Measurements from ENCODE around the gene TBC1D21. TPM values are rescaled to one million over a fixed set of nuclear protein-coding genes. Genes with fewer than 3 reads are reported as not detected.

The TBC1D21 gene
- total and polyA plus RNA-seq, 12 donors = not detected

- intact Hi-C loops (cut with DNase I) = no loop called here
- H3K27ac ChIP-seq = no peak overlapping the region
- 61 to 72% methylated on average over 6 of the region's 6 CpGs for WGBS, 2 donors
- TF ChIP-seq CTCF (IDR thresholded peaks at IDR 0.05) = no peak
- peaks cover 0 to 8% (median 0%) of the 10 kb centered on the region in 11 donors for H3K9me3 ChIP-seq
- no peak overlapping the region for H3K4me3 ChIP-seq
- H3K4me1 ChIP-seq = peaks cover 0 to 5% (median 0%) of the 10 kb centered on the region in 9 donors
- no peaks in the 10 kb centered on the region for H3K36me3 ChIP-seq
- no peak for DNase-seq
- no peak for ATAC-seq
- peaks cover 0 to 4% (median 0%) of the 10 kb centered on the region in 7 donors for H3K27me3 ChIP-seq
Observed at GRCh38 chr15:73889053-73889761, 15.8 kb downstream of the TBC1D21 start.

DNA sequence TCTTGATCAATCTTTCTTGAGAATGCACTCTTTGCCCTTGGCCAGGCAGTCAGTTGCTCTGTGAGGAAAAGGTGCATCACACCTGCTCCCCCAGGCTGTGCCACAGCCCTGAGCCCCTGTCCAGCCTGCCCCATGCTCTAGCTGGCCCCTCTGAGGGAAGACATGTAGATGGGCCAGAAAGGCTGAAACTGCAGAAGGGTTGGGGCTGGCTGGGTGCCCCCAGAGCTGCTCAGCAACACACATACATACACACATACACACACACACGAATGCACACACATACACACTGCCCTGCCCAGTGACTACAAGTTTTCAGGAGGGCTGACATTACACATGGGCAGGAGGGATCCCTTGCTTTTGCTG, 16.4 kb downstream of the TBC1D21 start:
- 67 to 76% methylated on average over 1 of the region's 1 CpG for WGBS, 2 donors
- ATAC-seq (no peak), DNase-seq (no peak)
- no peaks in the 10 kb centered on the region for H3K36me3 ChIP-seq
- peaks cover 0 to 8% (median 0%) of the 10 kb centered on the region in 11 donors for H3K9me3 ChIP-seq
- intact Hi-C loops (cut with DNase I) = loop anchor here in 2 of 10 donors (10.0 kb wide), 1 partner anchor 75 kb away; no protein-coding TSS in a partner anchor
- peaks cover 0 to 4% (median 0%) of the 10 kb centered on the region in 7 donors for H3K27me3 ChIP-seq
- H3K4me1 ChIP-seq = peaks cover 0 to 5% (median 0%) of the 10 kb centered on the region in 9 donors
- TF ChIP-seq CTCF (IDR thresholded peaks at IDR 0.05) = no peak
- no peak overlapping the region for H3K27ac ChIP-seq
- H3K4me3 ChIP-seq = no peak overlapping the region

DNA sequence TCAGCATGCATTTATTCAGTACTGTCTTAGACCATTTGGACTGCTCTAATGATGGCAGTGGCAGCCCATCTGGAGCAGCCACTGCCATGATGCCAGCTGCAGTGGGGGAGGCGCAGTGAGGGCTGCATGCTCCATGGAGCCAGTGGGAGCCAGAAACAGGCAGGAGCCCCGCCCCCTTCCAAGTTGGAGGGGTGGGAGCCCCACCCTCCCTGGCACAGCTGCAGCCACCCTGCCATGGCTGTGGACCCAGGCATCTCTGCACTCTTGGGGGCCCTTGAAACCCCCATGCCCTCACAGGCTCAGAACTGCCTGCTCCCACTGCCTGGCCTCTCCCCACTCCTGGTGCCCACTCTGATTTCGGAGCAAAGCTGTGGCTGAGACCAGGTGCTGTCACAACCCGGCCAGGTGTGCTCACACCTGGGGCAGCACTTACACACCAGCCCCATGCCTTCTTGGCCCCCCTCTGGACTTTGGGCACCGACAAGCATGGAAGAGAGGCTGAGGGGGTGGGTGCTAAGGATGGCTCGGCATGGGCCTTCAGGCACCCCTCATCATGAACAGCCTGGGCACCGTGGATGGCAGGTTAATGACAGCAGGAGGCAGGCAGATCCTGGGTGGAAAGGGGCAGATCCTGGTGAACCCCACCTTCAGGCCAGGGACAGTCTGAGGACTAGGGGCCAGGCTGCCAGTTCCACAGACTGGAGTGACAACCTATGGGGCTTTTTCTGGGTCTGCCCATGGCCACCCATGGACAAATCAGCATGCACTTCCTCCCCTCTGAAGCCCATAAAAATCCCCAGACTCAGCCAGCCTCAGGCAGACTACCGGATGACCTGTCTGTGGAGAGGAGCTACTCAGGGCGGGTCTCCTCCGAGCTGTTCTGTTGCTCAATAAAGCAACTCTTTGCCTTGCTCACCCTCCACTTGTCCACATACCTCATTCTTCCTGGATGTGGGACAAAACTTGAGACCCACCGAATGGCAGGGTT, 18.3 kb downstream of the TBC1D21 start:
- no peak for TF ChIP-seq CTCF (IDR thresholded peaks at IDR 0.05)
- Histone ChIP-seq H3K9me3 (peaks cover 0 to 8% (median 0%) of the 10 kb centered on the region in 11 donors), H3K27ac (no peak overlapping the region), H3K27me3 (peaks cover 0 to 4% (median 0%) of the 10 kb centered on the region in 7 donors), H3K4me3 (no peak overlapping the region), H3K36me3 (no peaks in the 10 kb centered on the region), H3K4me1 (peaks cover 0 to 5% (median 0%) of the 10 kb centered on the region in 9 donors)
- DNase-seq = no peak
- ATAC-seq = no peak
- intact Hi-C loops (cut with DNase I) = loop anchor here in 2 of 10 donors (10.0 kb wide), 1 partner anchor 73 kb away; no protein-coding TSS in a partner anchor
- 84 to 92% methylated on average over 11 of the region's 11 CpGs for WGBS, 2 donors

Measured in heart right ventricle (tissue), 16 donors.